ENCODE data around the gene ZFP92. TPM values are rescaled to one million over a fixed set of nuclear protein-coding genes. Genes with fewer than 3 reads are reported as not detected.

ZFP92 gene, protein sequence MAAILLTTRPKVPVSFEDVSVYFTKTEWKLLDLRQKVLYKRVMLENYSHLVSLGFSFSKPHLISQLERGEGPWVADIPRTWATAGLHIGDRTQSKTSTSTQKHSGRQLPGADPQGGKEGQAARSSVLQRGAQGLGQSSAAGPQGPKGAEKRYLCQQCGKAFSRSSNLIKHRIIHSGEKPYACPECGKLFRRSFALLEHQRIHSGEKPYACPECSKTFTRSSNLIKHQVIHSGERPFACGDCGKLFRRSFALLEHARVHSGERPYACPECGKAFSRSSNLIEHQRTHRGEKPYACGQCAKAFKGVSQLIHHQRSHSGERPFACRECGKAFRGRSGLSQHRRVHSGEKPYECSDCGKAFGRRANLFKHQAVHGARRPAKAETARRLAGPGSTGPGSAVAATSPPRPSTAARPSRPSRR
- 0.22 TPM in 1 of 2 replicates, not detected in the other for total RNA-seq (ENCODE audit: low replicate concordance)

DNA sequence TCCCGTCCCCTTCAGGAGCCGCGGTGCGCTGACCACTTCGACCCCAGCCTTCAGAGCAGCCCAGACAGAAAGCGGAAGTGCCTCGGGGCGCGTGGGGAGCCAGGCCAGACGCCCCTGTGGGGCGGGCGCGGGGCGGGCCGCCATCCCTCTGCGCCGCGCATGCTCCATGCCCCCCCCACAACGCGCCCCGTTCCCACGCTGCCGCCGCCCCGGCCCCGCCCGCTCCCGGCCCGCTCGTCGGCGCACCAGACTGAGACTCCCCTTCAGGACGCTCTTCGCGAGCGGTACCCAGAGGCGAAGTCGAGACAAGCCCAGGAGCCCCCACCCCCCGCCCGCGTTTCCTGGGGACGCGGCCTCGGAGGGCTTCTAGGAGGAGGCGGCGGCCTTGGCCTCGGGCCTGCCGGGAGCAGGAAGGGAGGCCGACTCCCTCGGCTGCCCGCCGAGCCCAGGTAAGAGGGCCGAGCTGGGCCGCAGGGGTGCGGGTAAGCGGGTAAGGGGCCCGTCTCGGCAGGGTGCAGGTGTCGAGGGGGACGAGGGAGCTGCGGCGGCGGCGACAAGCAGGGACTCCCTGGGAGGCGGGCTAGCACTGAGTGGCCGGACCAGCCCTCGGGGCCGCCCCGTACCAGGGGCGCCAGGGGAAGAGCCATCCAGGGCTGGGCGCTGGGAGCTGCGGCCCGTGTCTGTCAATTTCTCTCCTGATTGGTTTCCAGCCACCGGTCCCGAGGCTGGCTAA is at the start of gene ZFP92:
Gene ZFP92, plus strand, starts transcription at position 218 of the 733 bp plus-strand sequence. CDS start 6,851 bp downstream, outside the sequence.
- Histone ChIP-seq H3K4me3 (peak within 1 kb of the TSS; percentile 38), H3K36me3 (no peaks in the 10 kb centered on the region), H2AFZ (replicated peaks) (peak within 1 kb of the TSS; percentile 50), H3K9ac (no peak within 1 kb of the TSS), H3F3A (ENCODE audit: low read depth) (no peaks in the 10 kb centered on the region), H3K79me2 (ENCODE audit: low read depth) (no peaks in the 10 kb centered on the region), H3K4me2 (peak within 1 kb of the TSS; percentile 82), H3K4me1 (no peaks in the 10 kb centered on the region), H3K27ac (no peak within 1 kb of the TSS), H4K20me1 (ENCODE audit: low read depth) (no peaks in the 10 kb centered on the region), H3K9me3 (ENCODE audit: low read depth) (no peaks in the 10 kb centered on the region), H3K27me3 (peaks cover 23% of the 10 kb centered on the region)
- Mint-ChIP-seq H3K27me3 (ENCODE audit: insufficient read depth, low read depth) (peaks cover 12% of the 10 kb centered on the region), H3K36me3 (no peaks in the 10 kb centered on the region), H3K4me3 (no peak within 1 kb of the TSS), H3K27ac (no peak within 1 kb of the TSS), H3K9me3 (peaks cover 31% of the 10 kb centered on the region), H3K4me1 (peaks cover 11% of the 10 kb centered on the region)
- no peak for DNase-seq (ENCODE audit: low spot score)
- peak; percentile 59 for TF ChIP-seq EZH2 (IDR thresholded peaks at IDR 0.05)
- TF ChIP-seq EZH2phosphoT487 (IDR thresholded peaks at IDR 0.05), result peak; percentile 39
- TF ChIP-seq, protein P1, sequence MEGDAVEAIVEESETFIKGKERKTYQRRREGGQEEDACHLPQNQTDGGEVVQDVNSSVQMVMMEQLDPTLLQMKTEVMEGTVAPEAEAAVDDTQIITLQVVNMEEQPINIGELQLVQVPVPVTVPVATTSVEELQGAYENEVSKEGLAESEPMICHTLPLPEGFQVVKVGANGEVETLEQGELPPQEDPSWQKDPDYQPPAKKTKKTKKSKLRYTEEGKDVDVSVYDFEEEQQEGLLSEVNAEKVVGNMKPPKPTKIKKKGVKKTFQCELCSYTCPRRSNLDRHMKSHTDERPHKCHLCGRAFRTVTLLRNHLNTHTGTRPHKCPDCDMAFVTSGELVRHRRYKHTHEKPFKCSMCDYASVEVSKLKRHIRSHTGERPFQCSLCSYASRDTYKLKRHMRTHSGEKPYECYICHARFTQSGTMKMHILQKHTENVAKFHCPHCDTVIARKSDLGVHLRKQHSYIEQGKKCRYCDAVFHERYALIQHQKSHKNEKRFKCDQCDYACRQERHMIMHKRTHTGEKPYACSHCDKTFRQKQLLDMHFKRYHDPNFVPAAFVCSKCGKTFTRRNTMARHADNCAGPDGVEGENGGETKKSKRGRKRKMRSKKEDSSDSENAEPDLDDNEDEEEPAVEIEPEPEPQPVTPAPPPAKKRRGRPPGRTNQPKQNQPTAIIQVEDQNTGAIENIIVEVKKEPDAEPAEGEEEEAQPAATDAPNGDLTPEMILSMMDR (IDR thresholded peaks at IDR 0.05), result no peak

DNA sequence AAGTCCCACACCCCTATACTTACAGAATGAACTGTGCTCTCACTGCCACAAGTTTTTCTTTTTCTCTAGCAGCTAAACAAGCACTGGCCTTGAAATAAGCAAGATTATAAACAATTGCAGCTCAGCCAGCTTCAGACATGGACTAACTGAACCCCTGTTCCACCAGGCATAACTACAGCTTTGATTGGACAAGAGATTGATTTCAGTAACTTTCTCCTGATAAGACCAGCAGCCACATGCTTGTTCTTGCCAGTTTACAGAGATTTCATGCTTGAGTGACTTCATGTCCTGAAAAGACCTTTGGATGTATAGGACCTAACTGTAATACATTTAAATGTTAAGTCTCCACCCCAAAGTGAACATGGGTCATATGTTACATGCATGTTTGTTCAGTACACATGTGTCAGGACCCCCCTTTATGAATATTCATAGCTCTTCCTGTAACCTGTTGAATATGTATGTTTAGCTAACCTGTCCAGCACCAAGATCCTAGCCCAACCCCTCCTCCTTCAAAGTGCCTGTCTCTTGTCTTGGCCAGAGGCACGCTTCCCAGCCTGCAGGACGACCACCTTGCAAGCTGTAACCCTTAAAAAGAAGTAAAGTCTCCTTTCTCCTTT is 49.4 kb upstream of the ZFP92 start:
- TF ChIP-seq EZH2 (IDR thresholded peaks at IDR 0.05) (no peak), EZH2phosphoT487 (IDR thresholded peaks at IDR 0.05) (no peak)
- TF ChIP-seq, protein P1 (IDR thresholded peaks at IDR 0.05), result no peak
- Histone ChIP-seq H3F3A (ENCODE audit: low read depth) (no peaks in the 10 kb centered on the region), H3K36me3 (no peaks in the 10 kb centered on the region), H3K9me3 (ENCODE audit: low read depth) (no peaks in the 10 kb centered on the region), H2AFZ (replicated peaks) (no peak overlapping the region), H3K4me2 (no peak overlapping the region), H3K4me1 (no peaks in the 10 kb centered on the region), H3K4me3 (no peak overlapping the region), H3K27me3 (no peaks in the 10 kb centered on the region), H3K27ac (no peak overlapping the region), H3K9ac (no peak overlapping the region), H4K20me1 (ENCODE audit: low read depth) (no peaks in the 10 kb centered on the region), H3K79me2 (ENCODE audit: low read depth) (no peaks in the 10 kb centered on the region)
- DNase-seq (ENCODE audit: low spot score), result no peak
- no peak overlapping the region for H3K27ac Mint-ChIP-seq
- peaks cover 3% of the 10 kb centered on the region for H3K4me1 Mint-ChIP-seq
- H3K36me3 Mint-ChIP-seq, result peaks cover 2% of the 10 kb centered on the region
- peaks cover 27% of the 10 kb centered on the region for H3K9me3 Mint-ChIP-seq
- H3K4me3 Mint-ChIP-seq, result no peak overlapping the region
- peaks cover 3% of the 10 kb centered on the region for H3K27me3 Mint-ChIP-seq (ENCODE audit: insufficient read depth, low read depth)

DNA sequence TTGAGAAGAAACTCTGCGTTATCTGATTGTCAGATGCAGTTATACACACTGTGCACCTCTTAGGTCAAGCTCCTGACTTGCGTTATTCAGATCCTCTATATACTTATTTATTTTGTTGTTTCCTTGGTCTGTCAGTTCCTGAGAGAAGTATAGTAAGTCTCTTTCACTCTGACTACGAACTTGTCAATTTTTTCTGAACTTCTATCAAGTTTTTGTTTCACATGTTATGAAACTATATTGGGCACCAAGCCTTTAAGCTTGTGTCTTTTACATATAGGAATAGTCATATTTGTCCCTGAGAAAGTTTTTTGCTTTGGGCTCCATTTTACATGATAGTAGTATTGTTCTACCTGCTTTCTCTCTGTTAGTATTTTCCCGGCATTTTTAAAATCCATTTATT is 45.6 kb upstream of the ZFP92 start:
- Histone ChIP-seq H3K9me3 (ENCODE audit: low read depth) (no peaks in the 10 kb centered on the region), H4K20me1 (ENCODE audit: low read depth) (no peaks in the 10 kb centered on the region), H3K36me3 (no peaks in the 10 kb centered on the region), H2AFZ (replicated peaks) (no peak overlapping the region), H3K9ac (no peak overlapping the region), H3K4me1 (no peaks in the 10 kb centered on the region), H3K4me3 (no peak overlapping the region), H3K79me2 (ENCODE audit: low read depth) (no peaks in the 10 kb centered on the region), H3F3A (ENCODE audit: low read depth) (no peaks in the 10 kb centered on the region), H3K27me3 (no peaks in the 10 kb centered on the region), H3K4me2 (no peak overlapping the region), H3K27ac (no peak overlapping the region)
- Mint-ChIP-seq H3K27ac (no peak overlapping the region), H3K36me3 (no peaks in the 10 kb centered on the region), H3K4me3 (no peak overlapping the region), H3K4me1 (peaks cover 3% of the 10 kb centered on the region), H3K27me3 (ENCODE audit: insufficient read depth, low read depth) (peaks cover 3% of the 10 kb centered on the region), H3K9me3 (peaks cover 11% of the 10 kb centered on the region)
- no peak for TF ChIP-seq EZH2 (IDR thresholded peaks at IDR 0.05)
- TF ChIP-seq, protein P1 (IDR thresholded peaks at IDR 0.05), result no peak
- no peak for DNase-seq (ENCODE audit: low spot score)

Data from neural progenitor cell (in vitro differentiated cells).